KBM-7 (cell line): ENCODE measurements around the gene SEC16B.

Experiments
- DNase-seq: peaks from one replicate; pipeline ENCODE4 v3.0.0-alpha.2; 2015
- in situ Hi-C: fragments of 300-500 bp; cut with MboI; formaldehyde crosslinking; loops from 2 replicates; pipeline ENCODE4 v1.14.3; 2020; ENCODE audit warnings: low sequenced_read_pairs, low pct_unique_long_range_greater_than_20kb, mixed read lengths

Gene SEC16B

GRCh38 chr1:177922209-177922608, 47.6 kb downstream of the SEC16B start:
- DNase-seq, result no peak
- in situ Hi-C loops, result no loop called here

DNA sequence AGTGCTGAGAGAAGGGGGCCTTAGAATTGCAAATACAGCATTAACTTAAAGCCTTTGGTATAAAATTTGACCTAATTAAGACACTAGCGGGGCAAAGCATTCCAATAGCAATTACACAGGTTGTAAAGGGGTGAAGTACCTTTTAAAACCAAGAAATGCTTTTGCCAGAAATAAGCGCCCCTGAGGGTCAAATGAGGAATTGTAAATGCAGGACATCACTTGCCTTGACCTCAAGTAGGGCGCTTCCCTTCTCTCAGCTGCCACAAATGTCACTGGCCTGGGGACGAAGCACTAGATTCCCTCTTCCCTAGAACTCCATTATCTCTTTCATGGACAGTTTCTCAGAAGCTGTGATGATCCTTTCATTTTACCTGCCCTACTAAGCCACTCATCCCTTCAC, 48.3 kb downstream of the SEC16B start:
- in situ Hi-C loops, result no loop called here
- DNase-seq, result no peak

GRCh38 chr1:177920091-177920490, 49.8 kb downstream of the SEC16B start:
- in situ Hi-C loops, result no loop called here
- DNase-seq, result no peak

DNA sequence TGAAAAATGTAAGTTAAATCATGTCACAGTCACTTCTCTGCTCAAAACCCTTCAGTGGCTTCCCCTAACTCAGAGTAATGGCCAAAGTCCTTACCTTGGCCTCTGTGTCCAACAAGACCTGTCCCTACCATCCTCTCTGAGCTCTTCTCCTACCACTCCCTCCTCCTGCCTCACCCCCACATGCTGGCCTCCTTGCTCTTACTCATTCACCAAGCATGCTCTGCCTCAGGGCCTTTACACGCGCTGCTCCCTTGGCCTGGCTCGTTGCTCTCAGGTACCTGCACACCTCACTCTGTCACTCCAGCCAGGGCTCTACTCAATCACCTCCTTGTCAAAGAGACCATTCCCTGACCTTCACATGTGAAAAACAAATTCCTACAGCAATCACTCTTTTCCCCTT, 54.2 kb downstream of the SEC16B start:
- in situ Hi-C loops, result no loop called here
- no peak for DNase-seq

GRCh38 chr1:177914603-177915002, 55.3 kb downstream of the SEC16B start:
- in situ Hi-C loops, result no loop called here
- DNase-seq, result no peak

DNA sequence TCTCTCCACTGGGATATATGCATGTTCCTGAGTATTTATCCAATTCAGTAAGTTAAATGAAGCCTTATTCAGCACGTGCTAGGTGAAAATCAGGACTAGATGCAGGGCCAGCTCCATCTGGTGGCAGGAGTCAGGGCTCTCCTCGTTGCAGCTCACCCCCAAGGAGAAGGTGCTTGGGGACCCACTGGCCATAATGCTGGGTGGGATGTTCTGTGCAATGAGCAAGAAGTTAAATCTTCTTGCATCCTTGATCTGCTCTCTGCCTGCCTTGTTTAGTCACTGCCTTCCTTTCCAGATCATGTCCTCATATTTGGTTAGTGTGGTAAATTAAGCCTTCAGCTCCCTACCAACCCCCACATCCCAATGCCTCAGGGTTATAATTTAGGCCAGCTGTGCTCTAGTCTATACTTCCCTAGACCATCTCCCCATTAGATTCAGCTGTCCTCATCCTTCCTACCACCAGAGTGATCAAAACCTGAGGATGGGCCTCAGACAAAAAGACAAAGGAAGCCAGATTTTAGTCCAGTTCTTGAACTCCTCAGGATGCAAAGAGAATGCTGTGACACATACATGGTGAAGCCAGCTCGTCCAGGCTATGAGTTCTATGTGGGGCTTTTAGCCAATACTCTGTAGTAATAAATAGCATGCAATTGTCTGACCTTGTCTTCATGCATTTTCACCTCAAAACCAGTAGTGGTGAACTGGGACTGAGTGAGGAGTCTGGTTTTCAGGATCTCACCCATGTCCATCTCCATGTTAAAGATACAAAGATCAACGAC, 55.9 kb downstream of the SEC16B start:
- DNase-seq, result peak; percentile 5
- in situ Hi-C loops, result no loop called here

DNA sequence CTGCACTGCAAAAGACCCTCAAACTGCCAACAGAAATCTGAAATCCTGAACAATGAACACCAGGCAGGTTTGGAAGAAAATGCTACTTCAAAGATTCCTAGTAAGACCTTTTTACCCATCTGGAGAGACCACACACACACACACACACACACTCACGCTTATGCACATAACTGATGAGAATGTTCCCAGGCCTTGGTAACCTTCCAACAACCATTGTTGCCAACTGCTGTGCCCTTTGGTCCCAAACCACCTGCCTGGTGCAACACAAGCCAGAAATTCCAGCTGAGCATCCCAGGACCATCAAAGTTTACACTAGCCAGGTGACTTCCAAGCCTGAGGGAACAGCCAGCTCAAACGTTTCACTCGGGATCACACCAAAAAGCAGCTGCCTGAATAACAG, 56.9 kb downstream of the SEC16B start:
- in situ Hi-C loops, result no loop called here
- DNase-seq, result no peak

DNA sequence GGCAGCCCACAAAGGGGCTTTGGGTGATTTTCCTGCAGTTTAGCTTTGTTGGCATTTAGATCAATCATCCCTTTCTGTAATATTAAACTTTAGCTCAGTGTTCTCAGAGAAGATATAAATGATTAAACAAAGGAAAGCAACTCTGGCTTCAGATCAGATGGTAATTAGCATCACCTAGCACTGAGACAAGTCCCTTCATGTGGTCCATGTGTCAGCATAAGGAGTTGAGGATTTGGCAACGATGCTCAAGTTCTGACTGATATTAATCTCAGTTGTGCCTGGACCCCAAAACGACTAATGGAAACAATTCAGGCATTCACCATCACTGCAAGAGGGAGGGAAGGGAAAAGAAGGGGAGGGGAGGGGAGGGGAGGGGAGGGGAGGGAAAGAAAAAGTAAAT, 60.4 kb downstream of the SEC16B start:
- no peak for DNase-seq
- in situ Hi-C loops, result no loop called here

- DNase-seq, result no peak
- in situ Hi-C loops, result no loop called here
Observed at GRCh38 chr1:177907000-177907399, 62.9 kb downstream of the SEC16B start.

DNA sequence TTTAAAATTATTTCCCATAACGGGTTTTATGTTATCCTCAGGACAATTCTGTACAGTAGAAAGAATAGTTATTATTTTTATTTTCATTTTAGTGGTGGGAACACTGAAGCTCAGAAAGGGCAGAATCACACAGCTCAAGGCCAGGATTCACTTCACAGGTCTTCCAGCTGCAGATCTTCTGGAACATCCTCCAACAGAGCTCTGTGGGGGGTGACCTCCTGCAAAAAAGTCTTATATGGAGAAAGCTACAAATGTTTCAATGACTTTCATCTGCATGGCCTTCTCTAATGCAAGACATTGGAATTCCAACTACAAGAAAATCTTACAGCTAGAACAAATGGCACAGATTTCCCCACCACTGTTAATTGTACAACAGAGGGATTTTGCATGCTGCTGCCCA, 64.2 kb downstream of the SEC16B start:
- no peak for DNase-seq
- in situ Hi-C loops, result no loop called here

- in situ Hi-C loops, result no loop called here
- no peak for DNase-seq
Observed at GRCh38 chr1:177902266-177902665, 67.6 kb downstream of the SEC16B start.

GRCh38 chr1:177897998-177898654, 71.7 kb downstream of the SEC16B start:
- in situ Hi-C loops, result no loop called here
- DNase-seq, result no peak

DNA sequence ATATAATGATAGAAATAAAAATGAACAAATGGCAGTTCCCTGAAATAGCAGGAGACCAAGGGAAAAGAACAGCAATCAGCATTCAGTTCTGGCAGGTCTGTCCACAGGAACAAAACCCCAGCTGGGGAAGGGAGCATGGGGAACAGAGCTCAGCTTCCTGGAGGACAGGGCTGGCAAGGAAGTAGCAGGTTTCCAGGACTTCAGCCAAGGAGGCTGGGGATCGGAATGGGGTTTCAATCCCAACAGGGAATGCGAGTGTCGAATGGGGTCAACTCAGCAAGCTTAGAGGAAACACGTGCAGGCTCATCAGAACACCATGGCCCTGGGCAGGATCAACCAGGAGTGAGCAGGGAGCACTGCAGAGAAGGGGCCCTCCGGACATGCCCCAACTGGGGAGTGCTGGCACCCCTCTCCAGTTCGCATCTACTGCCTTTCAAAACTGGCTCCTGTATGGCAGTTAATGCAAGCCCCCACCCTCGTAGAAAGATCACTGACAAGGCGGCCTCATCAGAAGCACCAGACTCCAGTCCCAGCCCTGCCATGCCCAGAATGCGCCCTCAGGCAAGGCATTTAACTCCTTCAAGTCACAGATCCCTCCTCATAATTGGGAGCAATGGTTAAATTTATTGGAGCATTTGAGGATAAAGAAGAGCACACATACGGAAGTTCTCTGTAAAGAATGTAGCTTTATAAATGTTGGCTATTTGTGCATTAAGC, 72.4 kb downstream of the SEC16B start:
- in situ Hi-C loops, result no loop called here
- no peak for DNase-seq
